Putamen (tissue), 1 donor: Measurements from ENCODE around the gene DNAJC7.
"Not testable (repeated sequence)": the region's sequence is repeated elsewhere in the genome, so short reads cannot be mapped to it uniquely, and the experiment has no call there.

Experiments
- DNase-seq: peaks from one replicate; pipeline ENCODE4 v3.0.0-alpha.2; 2016; ENCODE audit warnings: low spot score

Gene DNAJC7

DNA sequence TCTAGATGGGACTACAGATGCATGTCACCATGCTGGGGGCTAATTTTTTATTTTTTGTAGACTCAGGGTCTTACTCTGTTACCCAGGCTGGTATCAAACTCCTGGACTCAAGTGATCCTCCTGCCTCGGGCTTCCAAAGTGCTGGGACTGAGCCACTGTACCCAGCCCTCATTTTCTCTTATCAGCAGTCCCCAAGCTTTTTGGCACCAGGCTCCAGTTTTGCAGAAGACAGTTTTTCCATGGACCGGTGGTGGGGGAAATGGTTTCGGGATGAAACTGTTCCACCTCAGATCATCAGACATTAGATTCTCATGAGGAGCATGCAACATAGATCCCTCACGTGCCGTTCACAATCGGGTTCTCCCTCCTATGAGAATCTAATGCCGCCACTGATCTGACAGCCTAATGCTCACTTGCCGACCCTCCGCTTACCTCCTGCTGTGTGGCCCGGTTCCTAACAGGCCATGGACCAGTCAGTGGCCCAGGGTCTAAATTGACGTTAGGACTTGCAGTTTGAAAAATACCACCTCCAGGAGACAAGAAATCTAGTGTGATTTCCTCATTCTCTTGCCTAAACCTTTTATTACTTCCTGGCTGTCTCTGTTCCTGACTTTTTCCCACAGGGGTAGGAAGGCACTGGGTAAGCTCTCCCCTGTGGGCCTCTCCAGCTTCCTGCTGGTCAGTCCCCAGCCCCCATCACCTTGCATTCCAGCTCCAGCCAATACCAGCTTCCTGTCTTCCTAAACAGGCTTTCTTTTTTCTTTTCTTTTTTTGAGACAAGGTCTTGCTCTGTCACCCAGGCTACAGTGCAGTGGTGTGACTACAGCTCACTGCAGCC lies 60.0 kb downstream of the DNAJC7 start:
- DNase-seq: no peak

DNA sequence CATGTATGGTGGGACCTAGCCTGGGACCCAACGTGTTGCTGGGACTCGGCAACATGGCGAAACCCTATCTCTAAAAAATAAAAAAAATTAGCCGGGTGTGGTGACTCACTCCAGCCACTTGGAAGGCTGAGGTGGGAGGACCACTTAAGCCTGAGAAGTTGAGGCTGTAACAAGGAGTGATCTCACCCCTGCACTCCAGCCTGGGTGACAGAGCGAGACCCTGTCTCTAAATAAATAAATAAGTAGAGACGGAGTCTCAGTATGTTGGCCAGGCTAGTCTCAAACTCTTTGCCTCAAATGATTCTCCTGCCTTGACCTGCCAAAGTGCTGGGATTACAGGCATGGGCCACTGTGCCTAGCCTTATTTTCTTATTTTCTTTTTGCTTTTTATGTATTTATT lies 60.7 kb downstream of the DNAJC7 start:
- no peak for DNase-seq

GRCh38 chr17:41948762-41949460 lies 68.3 kb downstream of the DNAJC7 start:
- DNase-seq: no peak

DNA sequence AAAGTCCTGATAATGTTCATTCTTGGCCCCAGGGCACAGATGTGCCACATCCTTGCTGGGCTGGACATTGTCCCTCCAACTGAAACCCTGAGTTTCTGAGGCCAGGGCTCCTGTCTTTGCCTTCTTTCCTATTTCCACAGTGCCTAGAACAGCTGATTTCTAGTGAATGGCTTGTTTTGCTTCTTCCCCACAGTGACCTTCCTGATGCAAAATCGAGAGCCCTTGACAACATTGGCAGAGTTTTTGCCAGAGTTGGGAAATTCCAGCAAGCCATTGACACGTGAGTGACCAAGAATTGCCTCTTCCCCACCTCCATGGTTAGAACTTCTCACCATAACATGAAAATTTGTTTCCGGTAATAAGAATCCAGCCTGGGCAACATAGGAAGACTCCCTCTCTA lies 72.3 kb downstream of the DNAJC7 start:
- DNase-seq: no peak

DNA sequence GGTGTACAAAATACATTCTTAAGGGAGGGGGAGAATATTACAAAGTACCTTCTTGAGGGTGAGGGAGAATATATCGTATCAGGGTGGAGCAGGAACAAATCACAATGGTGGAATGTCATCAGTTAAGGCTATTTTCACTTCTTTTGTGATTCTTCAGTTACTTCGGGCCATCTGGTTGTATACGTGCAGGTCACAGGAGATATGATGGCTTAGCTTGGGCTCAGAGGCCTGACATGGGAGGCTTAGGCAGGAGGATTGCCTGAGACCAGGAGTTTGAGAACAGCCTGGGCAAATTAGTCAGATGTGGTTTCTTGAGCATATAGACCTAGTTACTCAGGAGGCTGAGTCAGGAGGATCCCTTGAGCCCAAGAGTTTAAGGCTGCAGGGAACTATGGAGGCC lies 73.7 kb downstream of the DNAJC7 start:
- no peak for DNase-seq

GRCh38 chr17:41942626-41943373 lies 74.4 kb downstream of the DNAJC7 start:
- DNase-seq: no peak

- no peak for DNase-seq
Observed at GRCh38 chr17:41941168-41941567, 76.1 kb downstream of the DNAJC7 start.

- no peak for DNase-seq
Observed at GRCh38 chr17:41939693-41940090, 77.5 kb downstream of the DNAJC7 start.

- DNase-seq: no peak
Observed at GRCh38 chr17:41939044-41939692, 78.1 kb downstream of the DNAJC7 start.

DNA sequence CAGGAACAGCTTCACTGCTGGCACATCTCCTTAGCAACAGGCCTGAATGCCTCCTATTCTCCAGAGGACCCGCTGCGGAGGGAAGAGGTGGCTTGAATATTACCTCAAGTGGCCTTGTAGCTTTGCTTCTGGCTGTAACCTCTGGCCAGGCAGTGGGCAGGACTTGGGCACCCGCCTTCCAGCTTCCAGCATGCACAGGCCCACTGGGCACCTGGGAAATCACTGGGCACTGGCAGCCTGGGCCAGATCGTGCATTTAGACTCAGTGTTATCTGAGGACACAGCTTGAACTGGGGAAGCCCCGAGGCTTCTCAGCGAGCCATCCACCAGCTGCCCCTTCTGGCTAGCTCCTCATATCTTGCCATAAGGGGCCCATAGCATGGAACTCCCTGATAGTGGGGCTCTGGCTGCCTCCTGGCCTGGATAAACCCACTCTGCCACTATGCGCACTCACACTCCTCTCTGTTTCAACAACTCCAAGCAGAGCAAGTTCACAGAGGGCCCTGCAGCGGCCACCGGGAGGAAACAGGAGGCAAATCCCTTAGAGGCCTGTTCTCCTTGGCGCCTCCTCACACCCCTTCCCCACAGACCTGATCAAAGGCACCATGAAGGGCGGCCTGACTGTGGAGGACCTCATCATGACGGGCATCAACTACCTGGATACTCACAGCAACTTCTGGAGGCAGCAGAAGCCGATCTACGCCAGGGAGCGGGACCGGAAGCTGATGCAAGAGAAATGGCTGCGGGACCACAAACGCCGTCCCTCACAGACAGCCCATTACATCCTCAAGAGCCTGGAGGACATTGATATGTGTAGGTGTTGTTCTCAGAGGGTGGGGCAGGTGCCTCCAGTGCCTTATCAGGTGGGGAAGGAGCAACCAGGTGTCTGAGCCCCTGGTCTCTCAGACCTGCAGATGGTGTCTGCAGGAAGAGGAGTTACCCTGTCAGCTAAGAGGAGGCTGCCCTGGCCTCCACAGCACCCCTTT lies 79.0 kb downstream of the DNAJC7 start:
- DNase-seq: no peak

GRCh38 chr17:41935641-41936040 lies 81.6 kb downstream of the DNAJC7 start:
- no peak for DNase-seq

DNA sequence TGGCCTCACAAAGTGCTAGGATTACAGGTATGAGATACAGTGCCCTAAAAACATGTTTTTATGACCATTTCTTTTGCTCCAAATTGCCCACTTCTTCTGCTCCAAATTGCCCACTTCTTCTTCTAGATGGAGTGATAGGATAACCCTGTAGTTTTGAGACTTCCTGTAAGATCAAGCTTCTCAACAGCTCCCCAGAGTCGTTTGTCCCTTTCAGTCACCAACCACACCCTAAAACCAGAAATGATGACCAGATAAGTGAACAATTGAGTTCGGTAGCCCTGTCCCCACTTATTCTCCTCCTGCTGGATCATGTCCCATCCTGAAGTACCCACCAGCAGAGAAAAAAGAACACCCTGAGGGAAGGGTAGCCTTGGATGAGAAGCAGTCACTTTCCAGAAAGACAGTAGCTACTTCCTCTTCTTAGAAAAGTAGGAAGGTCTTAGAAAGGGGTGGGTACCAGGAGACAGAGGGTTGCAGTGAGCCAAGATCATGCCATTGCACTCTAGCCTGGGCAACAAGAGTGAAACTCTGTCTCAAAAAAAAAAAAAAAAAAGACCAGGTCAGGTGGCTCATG lies 84.3 kb downstream of the DNAJC7 start:
- DNase-seq: no peak

- not testable (repeated sequence) for DNase-seq
Observed at GRCh38 chr17:41931715-41932114, 85.5 kb downstream of the DNAJC7 start.

GRCh38 chr17:41930833-41931156 lies 86.4 kb downstream of the DNAJC7 start:
- not testable (repeated sequence) for DNase-seq

GRCh38 chr17:41930009-41930832 lies 87.0 kb downstream of the DNAJC7 start, which contains the start of gene ODAD4:
Gene ODAD4 (plus strand): TSS chr17:41930617. CDS start chr17:41930724, 107 bp downstream.
- DNase-seq: peak; percentile 96

DNA sequence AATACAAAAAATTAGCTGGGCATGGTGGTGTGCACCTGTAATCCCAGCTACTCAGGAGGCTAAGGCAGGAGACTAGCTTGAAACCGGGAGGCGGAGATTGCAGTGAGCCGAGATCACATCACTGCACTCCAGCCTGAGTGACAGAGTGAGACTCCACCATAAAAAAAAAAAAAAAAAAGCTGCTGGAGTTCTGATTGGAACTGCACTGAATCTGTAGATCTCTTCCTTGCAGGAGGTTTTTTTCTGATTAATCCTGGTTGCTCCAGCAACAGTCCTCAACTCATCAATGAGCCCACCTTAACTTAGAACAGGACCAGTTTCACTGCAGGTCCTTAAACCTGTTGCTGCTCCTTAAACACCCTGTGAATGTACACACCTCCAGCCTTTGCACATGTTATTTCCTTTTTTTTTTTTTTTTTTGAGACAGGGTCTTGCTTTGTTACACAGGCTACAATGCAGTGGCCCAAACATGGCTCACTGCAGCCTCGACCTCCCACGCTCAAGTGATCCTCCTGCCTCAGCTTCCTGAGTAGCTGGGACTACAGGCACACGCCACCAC lies 88.5 kb downstream of the DNAJC7 start:
- no peak for DNase-seq
